HG02678 (cell line): Measurements from ENCODE around the gene SIGLECL1.

Experiments used
- ATAC-seq: cut with Tn5 transposase; IDR thresholded peaks from one replicate; pipeline ENCODE4 v1.9.1; 2021; ENCODE audit warnings: mild to moderate bottlenecking, moderate library complexity; ENCODE audit not compliant: unreplicated experiment

Gene SIGLECL1

DNA sequence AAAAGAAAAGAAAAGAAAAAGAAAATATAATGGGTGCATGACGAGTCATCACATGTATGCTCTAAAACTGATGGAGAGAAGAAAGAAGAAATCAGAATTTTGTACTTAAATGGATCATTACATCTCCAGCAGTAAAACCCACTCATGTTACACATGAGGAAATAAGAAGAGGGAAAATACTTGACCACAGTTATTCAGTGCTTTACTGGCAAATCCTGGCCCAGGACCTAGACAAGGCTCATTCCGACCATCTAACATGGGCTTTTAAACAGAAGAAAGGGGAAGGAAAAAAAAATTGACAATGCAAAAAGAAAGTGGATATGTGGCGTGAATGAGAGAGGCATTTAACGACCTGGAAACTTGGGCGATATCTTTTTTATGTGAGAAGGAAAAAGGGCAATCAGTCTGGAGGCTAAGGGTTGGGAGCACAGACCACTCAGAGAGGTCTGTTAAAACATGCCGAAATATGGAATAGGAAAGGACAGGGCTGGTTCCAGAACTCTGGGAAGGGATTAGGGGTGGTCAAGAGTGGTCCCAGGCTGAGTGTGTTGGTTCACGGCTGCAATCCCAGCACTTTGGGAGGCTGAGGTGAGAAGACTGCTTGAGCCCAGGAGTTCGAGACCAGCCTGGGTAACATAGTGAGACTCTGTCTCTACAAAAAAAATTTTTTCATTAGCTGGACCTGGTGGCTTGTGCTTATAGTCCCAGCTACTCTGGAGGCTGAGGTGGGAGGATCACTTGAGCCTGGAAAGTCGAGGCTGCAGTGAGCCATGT is 1.6 kb downstream of the SIGLECL1 start:
- no peak for ATAC-seq

DNA sequence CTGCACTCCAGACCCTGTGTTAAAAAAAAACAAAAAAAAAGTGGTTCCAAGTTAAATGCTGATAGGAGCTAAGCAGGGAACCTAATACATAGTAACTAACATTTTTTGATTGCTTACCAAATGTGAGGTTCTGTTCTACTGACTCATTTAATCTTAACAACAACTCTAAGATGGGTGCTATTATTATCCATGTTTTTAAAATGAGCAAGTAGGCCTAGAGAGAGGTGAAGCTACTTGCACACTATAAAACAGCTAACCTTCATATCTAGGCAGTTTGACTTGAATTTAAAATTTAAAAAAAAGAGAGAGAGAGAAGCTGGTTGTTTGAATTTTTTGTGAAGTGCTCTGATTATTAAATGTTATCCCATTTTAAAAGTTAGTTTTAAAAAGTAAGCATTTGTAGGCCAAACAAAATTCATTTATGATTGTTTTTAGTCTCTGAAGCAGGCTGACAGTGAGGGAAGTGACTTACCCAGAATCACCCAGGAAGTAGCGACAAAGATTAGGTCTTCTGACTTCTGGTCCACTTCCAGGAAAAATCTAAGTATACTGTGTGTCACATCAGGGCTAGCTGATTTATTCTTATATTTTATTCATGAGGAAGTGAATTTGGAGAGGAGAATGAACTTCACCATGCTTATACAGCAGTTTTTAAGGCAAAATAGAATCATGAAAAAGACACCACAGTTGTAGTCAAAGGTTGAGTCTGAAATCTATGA is 2.4 kb downstream of the SIGLECL1 start:
- ATAC-seq = no peak

DNA sequence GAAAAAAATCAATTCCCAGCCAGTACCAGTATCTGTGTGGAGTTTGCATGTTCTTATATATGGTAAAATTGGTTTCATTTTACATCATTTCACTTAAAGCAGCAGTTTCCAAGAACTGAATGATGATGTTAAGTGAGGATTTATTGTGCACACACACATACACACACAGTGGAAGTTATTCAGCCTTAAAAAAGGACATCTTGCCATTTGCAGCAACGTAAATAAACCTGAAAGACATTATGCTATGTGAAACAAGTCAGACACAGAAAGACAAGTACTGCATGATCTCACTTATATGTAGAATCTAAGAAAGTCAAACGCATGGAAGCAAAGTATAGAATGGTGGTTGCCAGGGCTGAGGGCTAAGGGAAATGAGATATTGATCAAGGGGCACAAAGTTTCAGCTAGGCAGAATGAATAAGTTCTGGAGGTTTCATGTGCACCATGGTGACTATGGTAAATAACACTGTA is 5.3 kb downstream of the SIGLECL1 start:
- no peak for ATAC-seq

DNA sequence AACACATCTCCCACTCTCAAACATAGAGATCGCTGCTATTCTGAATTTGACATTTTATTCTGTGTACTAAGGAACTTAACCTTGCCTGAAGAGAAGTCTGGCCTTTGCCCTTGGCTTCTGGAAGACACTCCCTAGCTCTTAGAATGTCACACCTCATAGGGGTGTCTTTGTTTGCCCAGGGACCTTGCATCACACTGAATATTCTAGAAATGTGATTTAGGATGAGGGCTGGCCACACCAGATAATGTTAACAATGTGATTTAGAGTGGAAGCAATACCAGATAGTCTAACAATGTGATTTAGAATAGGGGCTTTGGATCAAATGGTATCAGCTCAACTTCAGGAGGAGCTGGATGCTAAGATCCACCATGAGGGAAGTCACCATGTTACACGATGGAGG is 6.6 kb downstream of the SIGLECL1 start:
- no peak for ATAC-seq

DNA sequence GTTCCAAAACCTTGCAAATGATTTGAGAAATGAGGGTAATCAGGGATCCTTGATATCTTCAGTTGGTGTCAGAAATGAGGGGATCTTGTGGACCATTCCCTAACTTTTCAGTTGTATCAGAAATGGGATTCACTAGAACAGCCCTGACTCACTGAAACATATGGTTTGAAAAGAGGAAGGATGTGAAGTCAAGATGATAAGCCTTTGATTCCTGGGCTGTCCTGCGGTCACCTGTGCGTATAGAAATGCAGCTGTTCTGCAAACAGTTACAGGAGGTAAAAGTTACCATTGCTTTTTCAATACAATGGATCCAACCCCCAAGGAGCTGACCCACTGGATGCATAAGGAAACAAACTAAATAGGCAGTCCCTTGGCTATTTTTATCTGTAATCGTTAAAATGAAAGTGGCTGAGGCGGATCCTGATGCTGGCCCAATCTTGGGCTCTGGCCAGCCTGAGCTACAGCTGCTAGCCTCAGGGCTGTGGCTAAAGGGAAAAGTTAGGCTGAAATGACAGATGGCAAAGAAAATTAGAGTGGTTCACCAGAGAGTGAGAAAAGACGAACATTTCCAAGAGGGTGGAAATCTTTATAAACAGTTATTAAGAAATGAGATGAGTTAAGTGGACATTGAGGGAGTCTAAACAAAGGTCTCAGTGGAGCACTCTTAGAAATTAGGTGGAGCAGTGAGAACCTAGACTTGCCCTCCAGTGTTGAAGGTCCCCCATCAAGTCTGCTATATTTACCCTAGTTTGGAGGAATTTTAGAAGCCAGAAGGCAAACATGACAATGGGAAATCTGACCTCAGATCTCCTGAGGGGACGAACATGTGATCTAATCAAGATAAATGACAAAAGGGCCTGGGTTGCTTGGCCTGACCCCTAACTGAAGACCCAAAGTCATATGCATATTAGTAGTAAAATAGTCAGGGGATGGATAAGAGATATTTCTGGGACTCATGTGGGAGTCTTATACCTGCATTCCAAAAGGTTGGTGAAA is 7.6 kb downstream of the SIGLECL1 start:
- no peak for ATAC-seq

DNA sequence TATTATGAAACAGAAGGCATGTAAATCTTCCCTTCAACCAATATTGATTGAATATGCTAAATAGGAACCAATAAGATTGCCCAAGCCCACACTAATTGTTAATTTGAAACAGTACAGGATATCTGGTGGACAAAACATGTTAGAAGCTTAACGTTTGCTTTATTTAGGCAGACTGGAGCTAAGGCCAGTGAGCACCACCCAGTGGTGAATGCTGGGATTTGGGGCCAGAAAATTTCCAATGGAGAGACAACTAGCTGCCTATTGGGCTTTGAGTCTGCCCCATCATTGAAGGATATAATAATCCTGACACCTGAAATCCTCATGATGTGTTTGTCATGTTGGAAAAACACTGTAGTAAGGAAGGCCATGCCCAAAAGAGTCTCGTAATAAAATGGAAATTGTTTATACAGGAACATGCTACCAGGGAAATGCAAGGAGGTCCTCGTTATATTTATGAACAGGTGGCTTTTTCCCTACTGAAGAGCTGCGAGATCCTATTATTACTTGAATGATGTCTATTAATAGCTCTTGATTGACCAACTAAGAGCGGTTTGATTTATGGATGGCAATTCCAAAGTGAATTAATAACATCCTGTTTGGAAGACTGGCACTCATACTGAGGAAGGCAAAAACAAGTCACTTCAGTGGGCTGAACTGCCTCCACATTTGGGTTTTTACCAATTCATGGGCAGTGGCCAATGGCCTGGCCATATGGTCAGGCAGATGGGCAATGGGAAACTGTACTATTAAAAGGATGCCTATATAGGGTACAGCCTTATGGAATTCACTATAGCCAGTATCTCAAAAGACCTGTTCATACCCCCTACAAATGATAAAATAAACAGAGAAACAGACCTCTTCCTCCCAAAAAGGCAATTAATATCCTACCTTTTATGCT is 8.7 kb downstream of the SIGLECL1 start:
- ATAC-seq = no peak

DNA sequence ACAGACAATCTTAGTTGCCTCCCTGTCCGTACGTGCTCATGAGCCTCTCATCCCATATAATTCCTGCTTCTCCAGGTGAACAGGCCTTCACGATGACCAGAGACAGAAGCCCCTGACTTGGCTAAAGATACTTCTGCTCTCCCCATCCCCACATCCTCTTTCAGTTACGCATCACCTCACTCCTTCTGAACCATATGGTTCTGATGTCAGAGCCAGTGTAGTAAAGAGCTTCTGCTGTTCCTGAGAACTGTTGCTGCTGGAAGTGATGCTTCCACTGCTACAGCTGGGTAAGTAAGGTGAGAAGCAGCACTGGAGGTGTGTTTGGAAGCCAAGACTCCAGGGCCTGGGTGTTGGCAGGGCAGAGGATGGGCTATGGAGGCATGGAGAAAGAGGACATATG is 12.9 kb downstream of the SIGLECL1 start:
- no peak for ATAC-seq

DNA sequence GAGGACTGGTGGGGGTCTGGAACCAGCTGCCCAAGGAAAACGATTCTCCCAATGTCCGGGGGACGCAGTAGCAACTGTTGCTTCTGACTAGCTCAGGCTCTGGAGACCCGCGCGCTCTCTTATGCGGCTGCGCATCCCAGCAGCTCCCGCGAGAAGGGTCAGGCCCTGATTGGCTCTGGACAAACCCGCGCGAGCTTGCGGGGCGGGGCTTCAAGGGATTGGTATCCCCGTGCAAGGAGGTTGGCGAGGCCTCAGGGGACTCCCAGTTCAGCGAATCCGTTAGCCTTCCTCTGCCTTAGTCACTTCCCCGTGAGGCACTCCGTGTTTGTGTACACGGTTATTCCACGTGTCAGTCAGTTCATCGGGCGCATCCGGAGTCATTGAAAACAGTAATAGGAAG is 20.2 kb downstream of the SIGLECL1 start:
- no peak for ATAC-seq

DNA sequence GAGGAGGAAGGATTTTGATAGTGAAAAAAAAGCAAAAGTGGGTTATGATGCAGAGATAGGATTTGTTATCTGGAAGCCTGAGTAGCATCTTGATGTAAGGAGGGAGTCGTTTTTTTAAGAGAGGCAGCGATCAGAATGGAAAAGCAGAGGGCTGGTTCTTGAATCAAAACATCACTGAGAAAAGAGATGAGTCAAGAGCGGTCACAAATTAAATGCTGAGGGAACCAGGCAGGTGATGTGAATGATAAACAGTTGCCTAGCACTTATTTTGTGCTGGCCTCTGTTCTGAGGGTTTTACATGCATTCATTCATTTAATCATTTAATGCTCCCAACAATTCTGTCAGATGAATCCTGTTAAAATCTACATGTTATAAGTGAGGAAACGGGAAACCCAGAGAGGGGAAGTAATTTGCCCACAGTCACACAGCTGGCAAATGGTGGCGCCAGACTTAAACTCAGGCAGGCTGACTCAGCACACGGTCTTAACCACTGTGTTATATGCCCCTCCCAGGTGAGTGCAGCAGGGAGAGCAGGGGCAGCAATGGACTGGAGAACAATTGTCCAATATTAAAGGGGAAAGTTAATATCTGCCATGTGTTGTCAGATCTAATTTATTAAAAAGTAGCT is 21.4 kb downstream of the SIGLECL1 start:
- no peak for ATAC-seq

DNA sequence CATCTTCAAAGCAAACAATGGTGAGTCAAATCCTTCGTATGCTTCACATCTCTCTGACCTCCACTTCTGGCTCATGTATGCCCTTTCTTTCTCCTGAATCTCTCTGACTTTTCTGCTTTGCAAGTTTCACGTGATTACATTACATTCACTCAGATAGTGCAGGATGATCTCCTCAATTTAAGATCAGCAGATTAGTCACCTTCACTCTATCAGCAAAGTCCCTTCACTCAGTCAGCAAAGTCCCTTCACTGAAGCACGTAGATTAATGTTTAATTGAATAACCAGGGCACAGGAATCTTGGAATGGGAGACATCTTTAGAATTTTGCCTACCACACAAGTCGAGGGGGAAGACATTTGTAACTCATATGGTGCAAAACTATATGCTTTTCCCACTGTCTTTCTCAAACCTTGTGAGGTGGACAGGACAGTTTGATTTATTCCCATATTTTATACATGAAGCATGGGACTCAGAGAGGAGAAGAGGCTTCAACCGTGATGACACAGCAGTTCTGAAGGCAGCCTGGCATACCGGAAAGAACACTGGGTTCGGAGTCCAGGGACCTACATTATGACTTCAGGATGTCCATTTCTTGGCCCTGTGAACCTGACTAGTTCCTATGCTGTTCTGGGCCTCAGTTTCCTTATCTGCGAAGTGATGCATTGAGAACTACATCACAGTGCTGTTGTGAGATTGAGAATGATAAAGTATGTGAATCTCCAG is 23.3 kb downstream of the SIGLECL1 start:
- ATAC-seq = no peak

DNA sequence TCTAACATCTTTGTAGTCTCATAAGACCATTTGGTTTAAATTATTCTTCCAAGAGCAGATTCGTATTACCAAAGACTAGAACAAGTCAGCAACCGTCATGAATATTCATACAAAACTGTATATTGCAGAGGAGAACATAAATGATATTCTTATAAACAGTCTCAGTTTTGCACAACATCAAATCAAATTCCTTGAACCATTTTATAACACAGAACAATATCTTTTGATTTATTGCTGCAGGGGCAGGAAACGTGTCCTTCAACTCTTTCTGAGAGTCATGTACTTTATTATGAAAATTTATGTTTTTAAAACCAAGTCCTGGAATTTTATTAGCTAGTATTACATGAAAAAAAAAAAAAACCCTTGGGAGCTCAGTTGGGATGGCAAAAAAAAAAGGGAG is 26.2 kb downstream of the SIGLECL1 start:
- ATAC-seq = no peak

DNA sequence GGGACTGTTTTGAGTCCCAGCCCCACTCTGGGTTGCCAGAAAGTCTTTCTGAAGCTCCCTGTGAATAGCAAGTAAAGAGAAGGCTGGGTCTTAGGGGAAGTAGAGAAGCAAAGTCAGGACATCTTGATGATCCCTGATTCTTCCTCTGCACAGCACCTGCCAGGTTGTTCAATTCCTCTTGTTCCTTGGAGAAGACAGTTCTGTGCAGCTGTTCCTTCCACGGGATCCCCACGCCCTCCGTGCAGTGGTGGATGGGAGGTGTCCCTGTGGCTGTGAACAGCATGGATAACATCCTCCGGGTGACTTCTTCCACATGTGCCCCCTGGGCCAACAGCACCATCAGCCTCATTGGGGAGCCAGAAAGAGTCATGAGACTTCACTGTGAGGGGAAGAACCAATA is 31.5 kb downstream of the SIGLECL1 start:
- no peak for ATAC-seq

DNA sequence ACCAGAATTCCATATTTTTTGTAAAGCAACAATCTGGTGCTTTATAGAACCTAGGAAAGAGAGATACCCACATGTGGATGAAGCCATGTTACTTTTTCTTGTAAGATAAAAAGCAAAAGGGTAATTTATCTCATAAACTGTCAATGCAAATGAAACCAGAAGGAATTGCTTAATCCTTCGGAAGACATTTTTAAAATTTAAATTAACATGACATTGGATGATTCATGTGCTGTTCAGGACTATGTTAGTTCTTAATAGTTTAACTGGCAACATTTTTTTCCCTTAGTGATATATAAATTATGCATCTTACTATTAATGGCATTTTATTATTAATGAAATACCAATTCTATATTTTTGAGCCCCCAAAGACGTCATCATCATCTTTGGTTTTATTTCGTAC is 34.8 kb downstream of the SIGLECL1 start:
- no peak for ATAC-seq

DNA sequence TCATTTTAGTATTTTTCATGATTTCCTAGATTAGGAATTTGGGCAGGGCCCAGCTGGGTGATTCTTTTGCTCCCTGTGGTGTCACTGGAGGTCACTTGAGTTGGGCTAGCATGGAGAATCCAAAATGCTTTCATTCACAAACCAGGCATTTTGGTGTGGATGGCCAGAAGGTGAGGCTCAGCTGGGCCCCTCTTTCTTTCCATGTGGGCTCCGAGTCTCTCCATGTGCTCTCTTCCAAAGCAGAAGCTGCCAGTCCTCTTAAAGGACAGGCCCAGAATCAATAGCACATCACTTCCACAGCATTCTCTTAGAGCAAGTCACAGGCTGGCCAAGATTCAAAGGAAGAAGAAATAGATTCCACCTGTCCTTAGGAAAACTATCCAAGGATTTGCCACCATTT is 38.8 kb downstream of the SIGLECL1 start:
- no peak for ATAC-seq

DNA sequence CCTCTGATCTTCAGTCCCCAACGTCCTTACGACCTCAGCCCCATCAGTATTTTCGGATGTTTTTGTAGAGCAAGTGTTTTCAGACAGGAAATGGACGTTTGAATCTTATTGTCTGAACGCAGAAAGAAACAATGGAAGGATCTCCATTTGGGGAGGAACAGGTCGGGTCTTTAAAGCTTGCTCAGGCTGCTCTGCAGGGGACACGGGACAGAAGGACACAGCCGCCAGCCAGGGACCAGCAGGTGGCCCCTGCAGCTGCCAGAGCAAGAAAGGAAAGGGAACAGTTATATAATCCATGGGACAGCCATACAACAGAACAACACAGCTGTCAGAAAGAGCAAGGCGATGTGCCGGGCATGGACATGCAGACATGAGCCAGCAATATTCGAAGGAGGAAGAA is 42.1 kb downstream of the SIGLECL1 start:
- no peak for ATAC-seq

DNA sequence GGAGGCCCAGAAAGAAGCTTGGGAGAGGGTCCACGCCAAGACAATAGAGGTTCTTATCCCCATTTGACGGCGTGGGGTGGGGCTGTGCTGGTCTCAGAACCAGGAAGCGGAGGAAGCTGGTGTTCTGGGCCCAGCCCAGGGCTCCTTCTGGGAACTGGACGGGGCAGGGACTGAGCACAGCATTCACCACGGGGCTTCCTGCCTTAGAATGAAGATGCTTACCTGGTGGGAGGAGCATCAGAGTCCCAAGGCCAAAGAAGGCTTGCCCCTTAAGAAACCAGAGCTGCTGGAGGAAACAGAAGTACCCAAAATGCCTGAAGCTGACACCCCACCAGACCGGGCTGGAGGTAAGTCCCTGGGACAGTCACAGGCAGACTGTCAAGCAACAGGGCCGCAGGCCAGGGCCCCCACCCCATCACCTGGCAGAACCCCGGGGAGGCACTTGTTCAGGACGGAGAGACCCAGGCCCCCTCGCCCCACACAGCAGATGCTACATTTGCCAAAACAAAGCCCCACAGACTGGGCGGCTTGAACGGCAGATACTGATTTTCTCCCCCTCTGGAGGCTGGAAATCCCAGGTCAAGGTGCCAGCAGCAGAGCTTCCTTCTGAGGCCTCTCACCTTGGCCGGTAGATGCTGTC is 42.8 kb downstream of the SIGLECL1 start:
- no peak for ATAC-seq

DNA sequence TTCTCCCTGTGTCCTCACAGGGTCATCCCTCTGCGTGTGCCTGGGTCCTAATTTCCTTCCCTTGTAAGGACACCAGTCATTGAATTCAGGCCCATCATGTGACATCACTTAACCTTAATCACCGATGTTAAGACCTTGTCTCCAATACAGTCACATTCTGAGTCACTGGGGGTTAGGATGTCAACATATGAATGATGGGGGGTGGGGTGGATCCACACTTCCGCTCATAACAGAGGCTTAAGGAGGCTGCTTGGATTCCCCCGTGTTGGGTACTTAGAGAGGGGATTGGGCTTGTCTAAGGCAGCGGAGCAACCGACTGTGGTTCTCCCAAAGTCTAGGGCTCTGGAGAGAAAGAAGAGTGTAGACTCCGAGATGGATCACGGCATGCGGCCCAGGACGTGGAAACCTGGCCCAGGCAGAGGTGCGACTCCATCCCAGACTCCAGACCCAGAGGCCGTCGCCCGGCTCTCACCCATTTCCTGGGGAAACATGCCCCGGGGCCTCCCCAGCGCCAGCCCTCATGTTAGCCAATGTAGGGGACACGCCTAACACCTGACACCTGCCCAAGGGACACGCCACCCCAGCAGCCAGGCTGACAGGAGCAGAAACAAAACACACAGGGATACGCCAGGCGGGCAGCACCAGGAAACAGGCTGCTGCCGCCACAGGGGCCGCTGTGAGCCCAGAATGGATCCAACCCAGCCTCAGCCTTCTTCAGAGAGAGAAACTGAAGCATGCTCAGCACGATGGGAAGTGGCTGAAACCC is 43.5 kb downstream of the SIGLECL1 start:
- no peak for ATAC-seq

DNA sequence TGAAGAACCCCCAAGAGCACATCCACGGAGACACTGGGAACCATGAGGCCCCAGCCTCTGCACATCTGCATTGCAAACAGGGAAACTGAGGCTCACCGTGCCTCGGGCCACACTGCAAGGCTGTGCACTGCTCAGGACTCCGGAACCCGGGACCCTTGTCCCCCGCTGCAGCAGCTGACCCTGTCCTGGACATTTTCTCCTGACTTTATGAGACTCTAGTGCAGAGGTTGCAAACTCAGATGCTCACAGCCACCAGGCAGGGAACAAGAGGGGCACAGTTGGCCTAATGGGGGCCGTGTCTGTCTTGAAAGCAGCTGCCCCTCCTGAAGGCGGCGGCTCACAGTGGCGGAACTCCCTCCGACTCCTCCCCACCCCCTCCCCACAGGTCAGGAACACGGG is 44.1 kb downstream of the SIGLECL1 start:
- no peak for ATAC-seq
